KBM-7 (cell line): ENCODE data around the gene AP2A2.

Source experiments
- DNase-seq: peaks from one replicate; pipeline ENCODE4 v3.0.0-alpha.2; 2015
- in situ Hi-C: fragments of 300-500 bp; cut with MboI; formaldehyde crosslinking; loops from 2 replicates; pipeline ENCODE4 v1.14.3; 2020; ENCODE audit warnings: low sequenced_read_pairs, low pct_unique_long_range_greater_than_20kb, mixed read lengths

Gene AP2A2

GRCh38 chr11:925496-926301, at the start of gene AP2A2:
AP2A2 (plus strand) TSS chr11:925870; CDS start chr11:926022, 152 bp downstream.
- in situ Hi-C loops = no loop called here

DNA sequence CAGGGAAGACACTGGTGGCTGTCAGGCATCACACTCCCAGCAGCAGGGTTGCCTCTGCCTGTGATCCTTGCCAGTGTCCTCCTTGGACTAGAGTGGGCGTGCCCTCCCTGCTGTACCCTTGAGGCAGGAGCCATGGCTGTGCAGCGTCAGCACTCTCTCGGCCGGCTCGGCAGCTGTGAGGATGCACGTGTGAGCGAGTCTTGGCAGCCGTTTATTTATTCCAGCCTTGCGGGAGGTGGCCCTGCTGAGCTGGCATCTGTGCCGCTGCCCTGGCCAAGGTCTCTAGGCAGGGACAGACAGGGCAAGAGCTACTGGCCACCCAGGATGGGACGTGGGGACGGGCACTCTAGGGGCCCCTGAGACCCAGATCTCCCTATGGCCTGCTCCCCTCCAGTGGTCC, 49.1 kb upstream of the AP2A2 start:
- no peak for DNase-seq
- in situ Hi-C loops = no loop called here

More at GRCh38 chr11:925496-926301, at the start of gene AP2A2:
- DNase-seq = peak; percentile 85

- in situ Hi-C loops = no loop called here
- DNase-seq = no peak
Observed at GRCh38 chr11:877565-877964, 48.1 kb upstream of the AP2A2 start.

GRCh38 chr11:880447-880846, 45.2 kb upstream of the AP2A2 start:
- in situ Hi-C loops = no loop called here
- DNase-seq = no peak

DNA sequence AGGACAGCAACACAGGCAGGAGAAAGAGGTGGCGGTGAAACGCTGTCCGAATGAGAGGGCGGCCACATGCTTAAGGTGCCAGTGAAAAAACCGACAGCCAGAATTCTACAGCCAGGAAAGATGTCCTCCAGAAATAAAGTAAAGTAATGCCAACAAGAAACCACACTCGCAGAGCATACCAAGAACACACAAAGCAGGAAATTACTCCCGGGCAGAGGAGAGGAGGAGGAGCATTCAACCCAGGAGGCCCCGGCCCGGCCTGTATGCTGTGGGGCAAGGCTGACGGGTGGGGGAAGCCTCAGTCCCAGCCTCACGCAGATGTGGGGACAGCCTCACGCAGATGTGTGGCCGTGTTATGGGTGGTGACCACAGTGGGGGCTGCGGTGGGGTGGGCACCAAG, 43.1 kb upstream of the AP2A2 start:
- no peak for DNase-seq
- in situ Hi-C loops = no loop called here

- in situ Hi-C loops = no loop called here
- no peak for DNase-seq
Observed at GRCh38 chr11:883527-883926, 42.1 kb upstream of the AP2A2 start.

GRCh38 chr11:884578-885070, 41.0 kb upstream of the AP2A2 start:
- no peak for DNase-seq
- in situ Hi-C loops = no loop called here

- in situ Hi-C loops = no loop called here
- no peak for DNase-seq
Observed at GRCh38 chr11:886568-886967, 39.1 kb upstream of the AP2A2 start.

DNA sequence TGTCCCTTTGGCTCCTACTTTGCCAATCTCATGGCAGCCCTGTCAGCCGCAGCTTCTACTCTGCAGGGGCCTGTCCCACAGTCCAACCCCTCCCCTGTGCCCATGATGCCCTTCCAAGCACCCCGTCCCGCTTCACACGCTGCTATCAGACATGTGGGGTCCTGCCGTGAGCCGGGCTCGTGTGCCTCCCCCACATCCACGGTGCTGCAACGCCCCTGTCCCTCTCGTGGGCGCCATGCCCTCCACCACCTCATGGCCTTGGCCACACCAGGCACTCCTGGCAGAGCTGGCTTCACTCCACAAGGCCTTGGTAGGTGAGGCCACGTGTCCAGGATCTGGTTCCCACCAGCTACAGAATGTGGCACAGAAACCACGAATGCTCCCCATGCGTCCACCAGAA, 38.1 kb upstream of the AP2A2 start:
- DNase-seq = no peak
- in situ Hi-C loops = no loop called here

GRCh38 chr11:888310-889212, 37.1 kb upstream of the AP2A2 start:
- no peak for DNase-seq
- in situ Hi-C loops = no loop called here

GRCh38 chr11:889257-889656, 36.4 kb upstream of the AP2A2 start:
- in situ Hi-C loops = no loop called here
- no peak for DNase-seq

- DNase-seq = no peak
- in situ Hi-C loops = no loop called here
Observed at GRCh38 chr11:889687-890475, 35.8 kb upstream of the AP2A2 start.

GRCh38 chr11:890794-891540, 34.7 kb upstream of the AP2A2 start:
- in situ Hi-C loops = no loop called here
- no peak for DNase-seq

- in situ Hi-C loops = no loop called here
- DNase-seq = no peak
Observed at GRCh38 chr11:893008-893654, 32.5 kb upstream of the AP2A2 start.

DNA sequence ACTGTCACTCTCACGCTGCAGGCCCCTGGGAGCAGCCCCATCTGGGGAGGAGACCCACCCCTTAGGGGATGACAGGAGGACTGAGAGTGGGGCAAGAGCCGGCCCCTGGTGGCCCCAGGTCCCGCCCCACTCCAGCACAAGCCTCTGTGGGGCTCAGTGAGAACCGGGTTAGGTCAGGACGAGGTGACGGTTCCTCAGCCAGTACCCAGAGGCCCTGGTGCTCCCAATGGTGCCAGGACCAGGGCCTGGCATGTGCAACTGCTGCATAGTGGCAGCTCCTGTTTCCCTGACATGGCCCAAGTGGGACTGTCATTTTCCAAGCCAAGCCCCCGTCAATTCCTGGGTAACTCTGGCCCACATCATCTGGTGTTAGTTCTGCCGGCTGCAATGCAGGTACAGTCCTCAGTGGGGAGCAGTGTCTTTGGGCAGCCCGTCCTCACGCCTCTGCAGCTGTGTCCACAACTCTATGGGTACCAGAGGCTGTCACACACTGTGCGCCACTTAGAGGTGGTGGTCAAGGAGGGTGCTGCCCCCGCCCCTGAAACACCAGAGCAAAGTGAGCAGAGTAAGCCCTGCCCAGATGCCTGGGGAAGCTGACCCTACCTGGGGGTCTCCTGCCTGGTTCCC, 31.0 kb upstream of the AP2A2 start:
- in situ Hi-C loops = no loop called here
- no peak for DNase-seq

DNA sequence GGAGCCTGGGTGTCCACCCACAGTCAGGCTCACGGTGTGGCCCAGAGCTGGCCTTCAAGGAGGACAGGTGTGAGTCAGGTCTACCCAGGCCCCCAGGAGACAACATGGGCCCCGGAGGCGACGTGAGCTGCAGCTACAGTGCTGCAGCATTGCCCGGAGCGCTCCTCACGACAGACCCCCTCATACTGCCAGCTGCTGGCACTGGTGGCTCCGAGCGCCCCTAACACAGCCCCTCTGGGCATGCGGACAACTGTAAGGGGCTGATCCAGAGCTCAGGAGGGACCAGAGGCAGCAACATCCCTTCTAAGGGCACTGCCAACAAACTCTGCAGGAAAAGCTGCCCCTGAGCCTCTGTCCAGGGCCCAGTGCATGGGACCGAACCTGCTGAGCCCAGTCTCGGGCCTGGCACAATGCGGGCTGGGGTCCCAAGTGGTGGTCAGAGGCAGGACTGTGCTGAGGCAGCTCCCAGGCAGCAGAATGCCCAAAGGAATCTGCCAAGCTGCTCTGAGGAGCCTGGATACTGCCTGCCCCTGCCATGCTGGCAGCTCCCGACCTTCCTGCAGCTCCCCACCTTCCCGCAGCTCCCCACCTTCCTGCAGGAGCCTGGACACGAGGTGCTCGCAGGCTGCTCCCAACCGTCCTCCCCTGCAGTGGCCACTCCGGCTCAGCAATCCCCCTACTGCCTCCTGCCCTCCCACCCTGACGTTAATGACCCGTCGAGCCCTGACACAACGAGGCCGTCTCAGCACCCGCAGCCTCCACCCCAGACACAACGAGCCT, 30.1 kb upstream of the AP2A2 start:
- in situ Hi-C loops = no loop called here

More for the DNA sequence above, 30.1 kb upstream of the AP2A2 start:
- no peak for DNase-seq
